GM04503 (cell line): Measurements from ENCODE around the gene OR2S2.
"Not testable (repeated sequence)": the region's sequence is repeated elsewhere in the genome, so short reads cannot be mapped to it uniquely, and the experiment has no call there.

Source experiments
- DNase-seq: peaks from one replicate; pipeline ENCODE4 v3.0.0-alpha.2; 2012; ENCODE audit warnings: low read depth

OR2S2 gene

GRCh38 chr9:35933550-35934067 lies 24.3 kb downstream of the OR2S2 start:
- no peak for DNase-seq

GRCh38 chr9:35932735-35933134 lies 25.2 kb downstream of the OR2S2 start:
- DNase-seq: no peak

DNA sequence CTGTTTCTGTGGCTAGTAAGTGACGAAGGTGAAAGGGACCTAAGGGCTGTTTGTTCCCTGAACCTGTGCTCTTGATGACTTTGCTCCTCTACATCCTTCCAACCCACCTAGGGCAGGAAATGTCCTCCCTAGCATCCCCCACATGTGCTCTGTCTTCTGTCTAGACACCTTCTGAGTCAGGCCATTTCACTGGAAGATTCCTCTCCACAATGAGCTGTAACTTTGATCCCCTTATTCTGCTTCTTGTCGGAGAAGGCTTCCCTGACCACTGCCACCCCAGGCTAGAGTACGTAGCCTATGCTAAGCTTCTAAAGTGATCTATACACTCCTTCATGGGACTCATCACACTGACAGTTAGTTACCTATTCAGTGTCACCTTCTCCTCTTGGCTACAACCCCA lies 27.0 kb downstream of the OR2S2 start:
- no peak for DNase-seq

DNA sequence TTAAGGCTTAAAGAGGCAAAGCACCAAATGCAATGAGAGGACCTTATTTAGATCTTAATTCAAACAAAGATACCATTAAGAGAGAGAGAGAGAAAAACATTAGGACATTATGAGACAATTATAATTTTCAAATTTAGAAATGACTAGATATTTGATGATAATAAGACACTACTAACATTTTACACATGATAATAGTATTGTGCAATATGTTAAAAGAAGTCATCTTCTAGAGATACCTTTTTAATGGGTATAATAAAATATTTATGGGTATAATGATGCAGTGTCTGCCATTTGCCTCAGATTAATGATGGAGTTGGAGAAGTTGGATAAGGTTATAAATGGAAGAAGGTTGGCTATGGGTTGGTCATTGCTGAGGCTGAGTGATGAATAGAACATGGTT lies 27.4 kb downstream of the OR2S2 start:
- DNase-seq: no peak

GRCh38 chr9:35929453-35929718 lies 28.6 kb downstream of the OR2S2 start:
- no peak for DNase-seq

DNA sequence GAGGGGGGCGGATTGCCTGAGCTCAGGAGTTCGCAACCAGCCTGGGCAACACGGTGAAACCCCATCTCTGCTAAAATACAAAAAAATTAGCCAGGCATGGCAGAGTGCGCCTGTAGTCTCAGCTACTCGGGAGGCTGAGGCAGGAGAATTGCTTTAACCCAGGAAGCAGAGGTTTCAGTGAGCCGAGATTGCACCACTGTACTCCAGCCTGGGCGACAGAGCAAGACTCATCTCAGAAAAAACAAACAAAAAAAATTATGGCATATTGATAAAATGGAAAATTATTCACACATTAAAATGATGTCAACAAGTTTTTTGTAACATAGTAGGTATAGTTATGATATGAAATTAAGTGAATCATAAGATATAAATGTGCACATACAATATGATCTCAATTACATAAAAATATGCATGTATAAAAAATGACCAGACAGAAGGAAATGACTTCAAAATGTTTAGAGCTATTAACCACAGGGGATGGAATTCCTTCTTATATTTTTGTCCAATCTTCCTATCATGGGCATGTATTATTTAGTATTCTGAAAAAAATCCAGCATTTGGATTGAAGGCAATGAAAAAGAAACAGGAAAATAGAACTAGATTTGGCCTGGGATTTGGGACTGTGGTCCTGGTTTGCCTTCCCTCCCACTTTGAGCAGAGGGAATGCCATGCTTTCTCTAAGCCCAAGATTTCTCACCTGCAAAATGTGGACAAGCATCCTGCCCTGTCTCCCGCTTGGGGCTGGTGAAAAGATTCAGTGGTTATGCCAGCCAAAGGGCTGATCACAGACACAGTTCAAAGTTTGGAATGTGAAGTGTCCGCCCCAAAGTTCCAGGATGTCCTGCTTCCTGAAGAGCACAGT lies 29.1 kb downstream of the OR2S2 start:
- no peak for DNase-seq

DNA sequence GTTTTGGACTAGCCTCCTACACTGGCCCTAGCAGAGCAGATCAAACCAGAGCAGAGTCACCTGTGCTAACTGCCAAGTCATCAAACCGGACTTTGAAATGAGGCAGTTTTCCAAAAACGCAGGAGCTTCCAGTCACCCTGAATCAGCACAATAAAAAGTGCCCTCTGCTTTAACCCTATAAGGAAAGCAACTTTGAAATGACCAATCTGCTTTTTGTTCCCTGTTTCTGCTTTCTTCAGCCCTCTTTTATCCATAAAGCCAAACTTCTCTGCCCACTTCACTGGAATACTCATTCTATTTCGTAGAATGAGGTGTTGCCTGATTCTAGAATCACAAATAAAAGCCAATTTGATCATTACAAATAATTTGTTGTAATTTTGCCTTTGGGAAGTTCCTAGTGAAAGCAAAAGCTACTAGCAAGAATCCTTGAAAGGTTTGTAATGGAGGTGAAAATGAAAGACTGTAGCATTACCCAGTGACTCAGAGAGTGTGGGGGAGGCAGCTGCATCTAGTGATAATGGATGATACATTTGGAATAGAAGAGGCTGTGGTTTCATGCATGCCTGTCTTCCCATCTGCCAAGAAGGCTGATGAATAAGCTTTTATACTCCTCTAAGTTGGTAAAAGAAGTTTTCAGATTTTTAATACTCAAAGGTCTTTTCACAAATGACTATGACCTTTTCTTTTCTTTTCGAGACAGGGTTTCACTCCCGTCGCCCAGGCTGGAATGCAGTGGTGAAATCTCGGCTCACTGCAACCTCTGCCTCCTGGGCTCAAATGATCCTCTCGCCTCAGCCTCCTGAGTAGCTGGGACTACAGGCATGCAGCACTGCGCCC lies 33.8 kb downstream of the OR2S2 start:
- DNase-seq: peak; percentile 87

- DNase-seq: no peak
Observed at GRCh38 chr9:35923598-35923926, 34.4 kb downstream of the OR2S2 start.

DNA sequence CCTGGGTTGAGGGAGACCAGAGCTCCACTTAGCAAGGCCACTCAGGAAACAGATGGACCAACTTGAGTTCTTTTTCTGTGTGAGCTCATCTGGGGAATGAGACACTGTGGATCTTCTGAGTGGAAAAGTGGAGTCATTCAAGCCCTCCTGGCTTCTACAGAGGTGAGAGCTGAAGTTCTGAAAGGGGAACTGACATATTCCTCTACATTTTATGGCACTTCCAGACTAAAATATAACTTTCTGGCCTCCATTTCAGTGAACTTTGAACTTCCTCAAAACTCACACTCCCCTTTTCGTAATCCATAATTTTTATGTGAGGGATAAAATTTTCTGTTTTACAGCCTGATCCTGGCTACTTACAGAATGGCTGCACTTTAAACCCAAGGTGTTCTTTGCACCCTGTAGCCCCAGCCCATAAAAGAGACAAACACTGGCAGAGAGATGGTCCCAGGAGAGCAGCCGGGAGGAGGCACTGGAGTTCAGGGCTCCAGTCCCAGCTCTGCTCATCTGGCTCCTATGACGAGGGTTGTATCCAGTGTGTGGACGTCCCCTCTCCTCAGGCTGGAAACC lies 37.8 kb downstream of the OR2S2 start:
- DNase-seq: no peak

GRCh38 chr9:35919212-35920008 lies 38.5 kb downstream of the OR2S2 start:
- DNase-seq: no peak

- DNase-seq: no peak
Observed at GRCh38 chr9:35918780-35919179, 39.2 kb downstream of the OR2S2 start.

- DNase-seq: no peak
Observed at GRCh38 chr9:35917261-35917660, 40.7 kb downstream of the OR2S2 start.

DNA sequence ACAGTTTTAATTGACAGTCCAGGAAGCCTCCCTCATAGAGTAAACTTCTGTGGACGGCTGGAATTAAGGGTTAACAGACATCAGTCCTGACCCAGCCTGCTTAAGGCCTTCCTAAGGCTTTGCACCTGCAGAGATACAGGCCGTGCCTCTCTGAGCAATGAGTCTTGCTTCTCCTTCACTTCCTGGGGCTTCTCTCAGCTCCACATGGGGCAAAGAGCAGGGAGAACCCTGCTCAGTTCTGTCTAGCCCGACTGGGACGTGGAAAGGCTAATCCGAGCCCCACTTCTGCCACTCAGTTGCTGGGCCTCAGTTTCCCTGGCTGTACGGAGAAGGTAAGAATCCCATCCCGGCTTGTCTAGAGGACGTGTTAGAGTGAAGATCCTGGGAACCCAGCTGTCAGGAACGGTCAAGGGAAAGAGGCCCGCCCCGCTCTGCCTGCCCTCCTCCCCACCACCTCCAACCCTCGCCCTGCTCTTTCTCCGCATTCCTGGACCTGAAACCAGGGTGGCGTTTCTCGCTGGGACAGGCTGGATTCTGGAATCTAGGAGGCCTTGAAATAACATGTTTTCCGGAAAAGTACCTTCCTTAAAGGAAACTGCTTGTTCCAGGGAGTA lies 42.2 kb downstream of the OR2S2 start:
- no peak for DNase-seq

GRCh38 chr9:35914301-35914807 lies 43.6 kb downstream of the OR2S2 start:
- no peak for DNase-seq

GRCh38 chr9:35913429-35913828 lies 44.5 kb downstream of the OR2S2 start:
- DNase-seq: not testable (repeated sequence)

DNA sequence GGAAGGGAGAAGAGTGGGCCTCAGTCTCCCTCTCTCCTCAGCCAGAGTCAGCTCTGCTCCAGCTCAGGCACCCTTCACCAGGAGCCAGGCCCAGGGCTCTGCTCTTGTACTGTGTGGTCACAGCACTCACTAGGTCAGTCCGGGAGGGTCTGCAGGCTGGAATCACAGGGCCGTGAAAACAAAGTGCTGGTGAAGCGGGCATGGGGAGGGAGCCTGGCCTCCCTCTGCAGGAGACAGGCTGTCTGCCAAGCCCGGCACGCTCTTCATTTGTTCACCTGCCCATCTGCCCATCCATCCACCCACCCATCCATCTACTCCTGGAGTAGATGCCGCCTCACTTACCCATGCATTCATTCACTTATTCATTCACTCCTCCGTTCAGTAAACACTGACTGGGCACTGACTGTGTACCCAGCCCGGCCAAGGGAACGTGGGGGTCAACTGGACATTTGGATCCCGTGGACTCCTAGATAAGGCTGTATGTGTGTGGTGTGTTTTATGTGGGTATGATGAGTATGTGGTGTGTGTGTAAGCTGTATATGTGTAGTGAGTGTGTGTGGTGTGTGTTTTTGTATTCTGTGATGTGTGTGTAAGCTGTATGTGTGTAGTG lies 45.1 kb downstream of the OR2S2 start:
- DNase-seq: no peak

DNA sequence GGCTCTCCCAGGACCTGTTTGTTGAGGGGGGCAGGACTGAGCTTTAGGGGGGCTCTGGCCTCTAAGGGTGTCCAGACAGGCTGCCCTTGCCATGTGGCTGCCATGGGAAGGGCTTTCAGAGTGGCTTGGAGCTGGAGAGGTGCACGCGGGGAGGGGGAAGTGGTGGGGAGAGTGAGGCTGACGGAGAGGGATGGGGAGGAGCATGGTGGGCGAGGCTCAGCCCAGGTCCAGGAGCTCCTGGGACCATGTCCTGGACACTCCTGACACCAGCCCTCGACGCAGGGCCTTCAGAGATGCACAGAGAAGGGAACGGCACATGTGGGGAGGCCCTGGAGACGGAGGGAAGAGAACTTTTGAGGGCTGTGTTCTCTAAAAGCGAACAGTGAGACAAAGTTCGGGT lies 46.3 kb downstream of the OR2S2 start:
- no peak for DNase-seq

GRCh38 chr9:35910613-35911359 lies 47.2 kb downstream of the OR2S2 start:
- DNase-seq: no peak

DNA sequence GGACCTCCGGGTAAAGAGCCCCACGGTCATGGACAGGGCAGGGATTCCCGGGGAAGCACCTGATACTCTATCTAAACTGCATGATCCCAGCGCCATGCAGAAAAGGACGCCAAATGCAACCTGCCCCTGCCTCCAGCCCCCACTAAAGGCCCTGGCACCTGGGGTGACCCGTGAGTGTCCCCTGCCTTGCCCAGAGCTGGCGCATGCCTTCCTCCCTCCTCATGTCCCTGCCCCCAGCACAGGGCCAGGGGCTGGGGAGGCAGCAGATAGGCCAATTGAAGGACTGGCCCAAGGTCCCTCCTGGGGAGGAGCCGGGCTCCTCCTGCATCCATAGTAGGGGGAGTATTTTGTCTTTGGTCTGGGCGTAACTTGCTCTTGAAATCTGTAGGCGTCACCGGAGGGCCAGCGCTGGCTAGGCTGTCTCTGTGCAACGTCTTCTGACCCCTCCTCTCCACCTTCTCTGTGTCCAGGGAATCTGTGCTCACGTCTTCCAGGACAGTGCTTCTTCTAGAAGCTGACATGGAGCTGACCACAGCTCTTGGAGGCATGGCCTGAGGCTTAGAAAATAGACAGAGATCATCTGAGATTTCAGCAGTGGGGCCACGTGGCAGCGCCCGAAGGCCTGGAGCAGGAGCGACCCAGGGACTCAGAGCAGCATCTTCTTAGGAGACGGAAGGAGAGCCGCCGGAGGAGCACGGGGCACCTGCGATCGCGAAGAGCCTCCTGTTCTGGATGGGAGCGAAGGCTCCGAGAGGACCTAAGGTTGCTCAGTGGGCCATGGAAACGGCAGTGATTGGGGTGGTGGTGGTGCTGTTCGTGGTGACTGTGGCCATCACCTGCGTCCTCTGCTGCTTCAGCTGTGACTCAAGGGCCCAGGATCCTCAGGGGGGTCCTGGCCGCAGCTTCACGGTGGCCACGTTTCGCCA lies 48.0 kb downstream of the OR2S2 start:
- DNase-seq: no peak
